ENCODE results near the gene AMH. TPM values are rescaled to one million over a fixed set of nuclear protein-coding genes. Genes with fewer than 3 reads are reported as not detected.

AMH gene
- total RNA-seq, 1 experiment from 2014 or later = 21.9 TPM

DNA sequence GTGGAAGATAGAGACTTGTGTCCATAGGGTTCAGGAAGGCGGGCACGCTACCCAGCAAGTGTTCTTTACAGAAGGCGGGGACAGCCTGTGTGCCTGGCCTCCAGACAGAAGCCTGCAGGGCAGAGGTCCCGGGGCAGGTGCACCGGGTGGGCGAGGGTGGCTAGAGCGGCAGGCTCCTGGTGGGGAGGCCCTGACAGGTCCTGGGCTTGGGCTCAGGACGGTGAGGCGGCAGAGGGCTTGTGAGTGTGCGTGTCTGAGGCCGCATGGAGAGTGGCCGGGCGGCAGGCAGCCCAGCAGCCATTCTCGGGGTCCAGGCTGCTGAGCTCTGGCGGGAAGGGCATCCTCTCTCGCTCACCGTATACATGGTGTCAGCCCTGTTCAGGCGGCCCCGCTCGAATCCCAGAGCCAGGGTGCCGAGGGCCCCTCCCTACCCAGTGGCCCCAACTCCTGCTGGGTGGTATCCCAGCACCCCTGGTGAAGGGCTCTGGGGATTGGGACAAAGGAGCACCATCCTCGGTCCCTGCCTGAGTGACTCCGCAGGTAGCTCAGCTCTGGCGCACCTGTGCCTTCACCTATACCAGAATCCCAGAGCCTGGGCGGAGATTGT lies 3.0 kb upstream of the AMH start:
- Histone ChIP-seq H3K9me3 (ENCODE audit: control insufficient read depth, insufficient read depth, low read depth, low read length) (no peaks in the 10 kb centered on the region), H3K4me3 (ENCODE audit: low read depth in 2 of 2, low read length in 2 of 2) (no peak overlapping the region), H3K36me3 (ENCODE audit: control insufficient read depth, insufficient read depth, low read length) (no peaks in the 10 kb centered on the region), H3K27ac (ENCODE audit: low read length) (no peak overlapping the region), H3K4me1 (ENCODE audit: control insufficient read depth, insufficient read depth, low read length) (peaks cover 18% of the 10 kb centered on the region), H3K27me3 (ENCODE audit: control insufficient read depth, insufficient read depth, low read length) (no peaks in the 10 kb centered on the region)
- CTCF ChIA-PET = no interaction called here
- intact Hi-C loops (cut with micrococcal nuclease; ENCODE audit: unreplicated experiment) = no loop called here
- in situ Hi-C loops (cut with HindIII; ENCODE audit: low pct_unique_long_range_greater_than_20kb, low sequenced_read_pairs) = no loop called here
- no TSS peak for BruUV-seq (replicated peaks)
- DNase-seq (ENCODE audit: low read depth, low spot score) (no peak), ATAC-seq (no peak)
- TF ChIP-seq, protein P1, sequence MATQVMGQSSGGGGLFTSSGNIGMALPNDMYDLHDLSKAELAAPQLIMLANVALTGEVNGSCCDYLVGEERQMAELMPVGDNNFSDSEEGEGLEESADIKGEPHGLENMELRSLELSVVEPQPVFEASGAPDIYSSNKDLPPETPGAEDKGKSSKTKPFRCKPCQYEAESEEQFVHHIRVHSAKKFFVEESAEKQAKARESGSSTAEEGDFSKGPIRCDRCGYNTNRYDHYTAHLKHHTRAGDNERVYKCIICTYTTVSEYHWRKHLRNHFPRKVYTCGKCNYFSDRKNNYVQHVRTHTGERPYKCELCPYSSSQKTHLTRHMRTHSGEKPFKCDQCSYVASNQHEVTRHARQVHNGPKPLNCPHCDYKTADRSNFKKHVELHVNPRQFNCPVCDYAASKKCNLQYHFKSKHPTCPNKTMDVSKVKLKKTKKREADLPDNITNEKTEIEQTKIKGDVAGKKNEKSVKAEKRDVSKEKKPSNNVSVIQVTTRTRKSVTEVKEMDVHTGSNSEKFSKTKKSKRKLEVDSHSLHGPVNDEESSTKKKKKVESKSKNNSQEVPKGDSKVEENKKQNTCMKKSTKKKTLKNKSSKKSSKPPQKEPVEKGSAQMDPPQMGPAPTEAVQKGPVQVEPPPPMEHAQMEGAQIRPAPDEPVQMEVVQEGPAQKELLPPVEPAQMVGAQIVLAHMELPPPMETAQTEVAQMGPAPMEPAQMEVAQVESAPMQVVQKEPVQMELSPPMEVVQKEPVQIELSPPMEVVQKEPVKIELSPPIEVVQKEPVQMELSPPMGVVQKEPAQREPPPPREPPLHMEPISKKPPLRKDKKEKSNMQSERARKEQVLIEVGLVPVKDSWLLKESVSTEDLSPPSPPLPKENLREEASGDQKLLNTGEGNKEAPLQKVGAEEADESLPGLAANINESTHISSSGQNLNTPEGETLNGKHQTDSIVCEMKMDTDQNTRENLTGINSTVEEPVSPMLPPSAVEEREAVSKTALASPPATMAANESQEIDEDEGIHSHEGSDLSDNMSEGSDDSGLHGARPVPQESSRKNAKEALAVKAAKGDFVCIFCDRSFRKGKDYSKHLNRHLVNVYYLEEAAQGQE (IDR thresholded peaks at IDR 0.05; ENCODE audit: insufficient read depth in 1 of 2, low read depth in 2 of 2, low read length in 1 of 2) = no peak
- TF ChIP-seq, protein P2, sequence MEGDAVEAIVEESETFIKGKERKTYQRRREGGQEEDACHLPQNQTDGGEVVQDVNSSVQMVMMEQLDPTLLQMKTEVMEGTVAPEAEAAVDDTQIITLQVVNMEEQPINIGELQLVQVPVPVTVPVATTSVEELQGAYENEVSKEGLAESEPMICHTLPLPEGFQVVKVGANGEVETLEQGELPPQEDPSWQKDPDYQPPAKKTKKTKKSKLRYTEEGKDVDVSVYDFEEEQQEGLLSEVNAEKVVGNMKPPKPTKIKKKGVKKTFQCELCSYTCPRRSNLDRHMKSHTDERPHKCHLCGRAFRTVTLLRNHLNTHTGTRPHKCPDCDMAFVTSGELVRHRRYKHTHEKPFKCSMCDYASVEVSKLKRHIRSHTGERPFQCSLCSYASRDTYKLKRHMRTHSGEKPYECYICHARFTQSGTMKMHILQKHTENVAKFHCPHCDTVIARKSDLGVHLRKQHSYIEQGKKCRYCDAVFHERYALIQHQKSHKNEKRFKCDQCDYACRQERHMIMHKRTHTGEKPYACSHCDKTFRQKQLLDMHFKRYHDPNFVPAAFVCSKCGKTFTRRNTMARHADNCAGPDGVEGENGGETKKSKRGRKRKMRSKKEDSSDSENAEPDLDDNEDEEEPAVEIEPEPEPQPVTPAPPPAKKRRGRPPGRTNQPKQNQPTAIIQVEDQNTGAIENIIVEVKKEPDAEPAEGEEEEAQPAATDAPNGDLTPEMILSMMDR (IDR thresholded peaks at IDR 0.05) = no peak
- no peak for TF ChIP-seq SIN3A (IDR thresholded peaks at IDR 0.05; ENCODE audit: borderline replicate concordance, insufficient read depth, low read depth, low read length)
- POLR2A ChIA-PET = no interaction called here

DNA sequence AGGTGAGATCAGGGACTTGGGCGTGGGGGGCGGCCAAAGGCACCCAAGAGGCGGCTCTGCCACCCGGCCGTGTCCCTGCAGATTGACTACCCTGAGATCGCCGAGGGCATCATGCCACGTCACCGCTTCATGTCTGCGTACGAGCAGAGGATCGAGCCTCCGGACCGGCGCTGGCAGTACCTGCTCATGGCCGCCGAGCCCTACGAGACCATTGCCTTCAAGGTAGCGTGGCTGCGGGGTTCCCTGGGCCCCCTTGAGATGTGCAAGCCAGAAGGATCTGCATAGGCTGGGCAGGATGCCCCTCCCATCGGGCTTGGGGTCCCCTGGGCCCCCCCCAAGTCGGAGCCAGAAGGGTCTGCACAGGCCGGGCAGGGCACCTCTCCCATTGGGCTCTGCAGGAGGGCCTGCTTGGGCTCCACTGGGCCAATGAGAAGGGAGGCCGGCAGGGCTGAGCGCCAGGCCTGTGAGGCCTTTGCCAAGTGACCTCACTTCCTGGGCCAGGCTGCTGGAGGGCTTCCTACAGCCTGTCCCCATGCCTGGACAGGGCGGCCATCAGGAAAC lies 2.2 kb upstream of the AMH start:
- ChIA-PET POLR2A (no interaction called here), CTCF (no interaction called here)
- DNase-seq (ENCODE audit: low read depth, low spot score) (no peak), ATAC-seq (peak; percentile 80)
- in situ Hi-C loops (cut with HindIII; ENCODE audit: low pct_unique_long_range_greater_than_20kb, low sequenced_read_pairs) (no loop called here), intact Hi-C loops (cut with micrococcal nuclease; ENCODE audit: unreplicated experiment) (no loop called here)
- Histone ChIP-seq H3K9me3 (ENCODE audit: control insufficient read depth, insufficient read depth, low read depth, low read length) (no peaks in the 10 kb centered on the region), H3K4me3 (ENCODE audit: low read depth in 2 of 2, low read length in 2 of 2) (no peak overlapping the region), H3K27ac (ENCODE audit: low read length) (0 out of 2 replicates have a peak overlapping the region, but pooled peaks have one; percentile 23), H3K4me1 (ENCODE audit: control insufficient read depth, insufficient read depth, low read length) (peaks cover 11% of the 10 kb centered on the region), H3K27me3 (ENCODE audit: control insufficient read depth, insufficient read depth, low read length) (no peaks in the 10 kb centered on the region), H3K36me3 (ENCODE audit: control insufficient read depth, insufficient read depth, low read length) (no peaks in the 10 kb centered on the region)
- BruUV-seq (replicated peaks) = no TSS peak
- TF ChIP-seq TCF7L2 (IDR thresholded peaks at IDR 0.05; ENCODE audit: low read depth, low read length) = no peak
- no peak for TF ChIP-seq POLR2AphosphoS5 (IDR thresholded peaks at IDR 0.05; ENCODE audit: low read depth, low read length)
- TF ChIP-seq, protein P1 (IDR thresholded peaks at IDR 0.05; ENCODE audit: insufficient read depth in 1 of 2, low read depth in 2 of 2, low read length in 1 of 2) = no peak
- TF ChIP-seq, protein P2 (IDR thresholded peaks at IDR 0.05) = no peak
- TF ChIP-seq SIN3A (IDR thresholded peaks at IDR 0.05; ENCODE audit: borderline replicate concordance, insufficient read depth, low read depth, low read length) = no peak
